ENCODE results near the gene GALNT2.

GALNT2 gene

GRCh38 chr1:230231774-230232145 lies 164.7 kb downstream of the GALNT2 start:
- DNase-seq (ENCODE audit: low read depth in 2 of 2) = no peak

DNA sequence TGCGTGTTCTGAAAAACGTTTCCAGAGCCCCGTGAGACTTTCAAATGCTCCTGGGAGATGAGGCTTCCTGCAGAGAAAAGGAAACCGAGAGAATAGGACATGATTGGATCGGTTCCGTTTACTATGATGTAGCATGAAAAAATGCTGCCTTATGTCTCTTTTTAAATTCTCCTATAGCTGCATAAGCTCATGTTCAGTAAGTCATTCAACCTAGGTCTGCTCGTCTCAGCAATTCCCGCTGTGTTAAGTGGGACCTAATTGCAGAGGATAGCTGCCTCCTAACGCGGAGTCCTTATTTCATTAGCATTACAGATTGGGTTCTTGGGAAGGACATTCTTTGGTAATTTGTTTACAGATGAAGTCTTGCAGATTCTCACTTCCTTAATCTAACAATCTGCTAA lies 165.3 kb downstream of the GALNT2 start:
- no peak for DNase-seq (ENCODE audit: low read depth in 2 of 2)

- DNase-seq (ENCODE audit: low read depth in 2 of 2) = no peak
These were observed 166.7 kb downstream of the GALNT2 start for GRCh38 chr1:230233786-230234185.

DNA sequence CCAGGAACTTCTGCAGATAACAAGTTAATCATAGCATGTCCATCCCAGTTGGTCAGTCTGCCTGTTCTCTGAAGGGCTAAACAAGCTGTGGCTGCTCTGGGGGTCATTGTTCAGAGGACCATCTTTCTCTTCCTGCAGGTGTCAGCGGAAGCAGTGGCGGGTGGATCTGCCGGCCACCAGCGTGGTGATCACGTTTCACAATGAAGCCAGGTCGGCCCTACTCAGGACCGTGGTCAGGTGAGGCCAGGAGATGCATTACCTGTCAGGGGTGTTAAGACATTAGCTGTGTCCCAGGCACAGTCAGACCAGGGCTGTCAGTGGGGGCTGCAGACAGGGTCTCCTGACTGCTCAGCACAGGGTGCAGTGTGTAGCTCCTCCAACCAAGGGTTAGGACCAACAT lies 168.8 kb downstream of the GALNT2 start:
- DNase-seq (ENCODE audit: low read depth in 2 of 2) = no peak

- DNase-seq (ENCODE audit: low read depth in 2 of 2) = no peak
These were observed 169.4 kb downstream of the GALNT2 start for GRCh38 chr1:230236301-230237008.

- DNase-seq (ENCODE audit: low read depth in 2 of 2) = no peak
These were observed 170.0 kb downstream of the GALNT2 start for GRCh38 chr1:230237009-230237370.

- DNase-seq (ENCODE audit: low read depth in 2 of 2) = no peak
These were observed 170.8 kb downstream of the GALNT2 start for GRCh38 chr1:230237805-230238204.

- no peak for DNase-seq (ENCODE audit: low read depth in 2 of 2)
These were observed 173.5 kb downstream of the GALNT2 start for GRCh38 chr1:230240446-230241086.

GRCh38 chr1:230242326-230242725 lies 175.3 kb downstream of the GALNT2 start:
- no peak for DNase-seq (ENCODE audit: low read depth in 2 of 2)

GRCh38 chr1:230243146-230243545 lies 176.1 kb downstream of the GALNT2 start:
- no peak for DNase-seq (ENCODE audit: low read depth in 2 of 2)

GRCh38 chr1:230243583-230244353 lies 176.7 kb downstream of the GALNT2 start:
- no peak for DNase-seq (ENCODE audit: low read depth in 2 of 2)

GRCh38 chr1:230246551-230246950 lies 179.5 kb downstream of the GALNT2 start:
- no peak for DNase-seq (ENCODE audit: low read depth in 2 of 2)

- no peak for DNase-seq (ENCODE audit: low read depth in 2 of 2)
These were observed 181.2 kb downstream of the GALNT2 start for GRCh38 chr1:230248016-230248888.

- no peak for DNase-seq (ENCODE audit: low read depth in 2 of 2)
These were observed 181.8 kb downstream of the GALNT2 start for GRCh38 chr1:230248889-230249270.

GRCh38 chr1:230249695-230250480 lies 182.8 kb downstream of the GALNT2 start:
- DNase-seq (ENCODE audit: low read depth in 2 of 2) = no peak

DNA sequence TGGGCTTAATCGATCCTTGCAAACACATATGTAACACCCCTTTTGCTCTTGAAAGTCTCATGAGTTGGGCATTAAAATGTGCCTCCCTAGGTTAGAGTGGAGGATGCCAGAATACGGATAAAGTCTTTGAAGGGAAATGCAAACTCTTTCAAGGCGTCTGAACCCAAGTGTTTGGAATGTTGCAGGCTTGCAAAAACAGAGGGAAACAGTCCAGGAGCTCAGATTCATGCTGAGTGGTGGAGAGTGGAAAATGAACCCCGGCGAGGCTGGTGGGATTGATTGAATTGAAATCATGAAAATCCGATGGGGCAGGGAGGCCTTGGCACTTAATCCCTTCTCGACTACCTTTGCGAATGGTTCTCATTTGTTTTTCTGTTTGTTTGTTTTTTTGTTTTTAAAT lies 183.6 kb downstream of the GALNT2 start:
- DNase-seq (ENCODE audit: low read depth in 2 of 2) = no peak

DNA sequence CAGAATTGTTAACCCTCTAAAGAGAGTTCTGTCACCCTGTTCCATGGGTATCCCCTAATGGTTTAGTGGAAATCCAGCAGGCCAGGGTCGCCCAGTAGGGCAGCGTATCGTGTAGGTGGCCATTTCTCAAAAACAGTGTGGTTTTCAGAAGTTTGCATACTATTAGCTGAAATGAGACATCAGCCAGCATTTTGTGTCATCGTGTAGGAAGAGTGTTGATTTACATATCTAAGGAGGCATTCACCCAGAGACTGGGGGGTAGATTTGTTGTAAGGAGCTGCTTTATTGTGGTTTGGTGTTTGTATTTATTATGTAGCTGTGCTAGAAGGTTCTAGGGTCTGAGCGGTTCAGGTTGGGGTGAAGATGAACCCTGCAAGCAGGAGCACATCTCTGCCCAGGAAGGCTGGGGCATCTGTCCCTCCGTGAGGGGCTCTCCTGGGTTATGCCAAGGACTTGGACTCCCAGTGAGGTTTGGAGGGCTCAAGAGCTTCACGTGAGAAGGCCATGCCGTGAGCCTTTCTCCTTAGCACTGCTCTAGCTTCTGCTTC lies 184.7 kb downstream of the GALNT2 start:
- no peak for DNase-seq (ENCODE audit: low read depth in 2 of 2)

DNA sequence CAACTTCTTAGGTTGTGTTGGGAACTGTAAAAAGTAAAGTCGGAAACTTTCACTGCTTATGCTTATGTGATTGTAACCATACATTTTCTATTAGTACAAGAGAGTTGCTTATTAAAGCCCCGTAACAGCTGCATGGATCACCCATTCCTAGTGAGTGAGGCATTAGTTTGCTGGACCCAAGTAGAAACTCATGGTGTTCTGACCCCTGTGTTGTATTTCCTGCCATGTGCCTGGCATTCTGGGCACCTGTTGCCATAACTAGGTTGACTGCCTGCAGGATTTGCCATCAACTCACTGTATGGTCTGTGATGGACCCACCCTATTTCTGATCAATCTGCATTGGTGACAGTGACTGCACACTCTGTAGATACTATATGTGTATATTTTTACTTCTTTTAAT lies 186.1 kb downstream of the GALNT2 start:
- DNase-seq (ENCODE audit: low read depth in 2 of 2) = no peak

DNA sequence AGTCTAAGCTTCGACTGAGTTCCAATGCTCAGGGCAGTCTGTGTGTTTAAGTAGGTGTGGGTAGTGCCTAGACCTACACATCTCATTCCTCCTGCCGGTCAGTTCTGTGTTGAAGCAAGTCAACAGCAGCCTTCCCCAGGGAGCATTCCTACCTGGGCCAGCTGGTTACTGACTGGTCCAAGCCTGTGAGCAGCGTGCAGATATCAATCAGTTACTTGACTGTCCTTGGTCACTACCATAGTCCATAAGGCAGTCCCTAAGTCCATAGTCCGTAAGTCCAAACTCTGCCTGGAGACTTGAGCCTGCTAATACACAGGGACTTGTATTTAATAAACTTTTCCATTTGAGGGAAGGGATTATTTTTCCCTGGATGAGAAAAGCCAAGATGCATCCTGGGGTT lies 187.2 kb downstream of the GALNT2 start:
- DNase-seq (ENCODE audit: low read depth in 2 of 2) = no peak

DNA sequence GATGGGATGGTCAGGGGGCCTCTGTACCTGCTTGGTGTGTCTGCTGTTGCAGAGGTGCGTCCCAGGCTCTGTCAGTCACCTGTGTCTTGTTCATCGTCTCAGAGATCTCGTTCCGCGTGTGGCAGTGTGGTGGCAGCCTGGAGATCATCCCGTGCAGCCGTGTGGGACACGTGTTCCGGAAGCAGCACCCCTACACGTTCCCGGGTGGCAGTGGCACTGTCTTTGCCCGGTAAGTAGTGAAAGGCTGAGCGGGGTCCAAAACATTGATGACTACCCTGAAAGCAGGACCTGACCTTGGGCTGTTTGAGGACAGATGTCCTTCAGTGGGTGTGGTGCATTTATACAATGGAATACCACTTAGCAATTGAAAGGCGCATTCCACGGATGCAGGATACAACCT lies 188.1 kb downstream of the GALNT2 start:
- no peak for DNase-seq (ENCODE audit: low read depth in 2 of 2)

GRCh38 chr1:230255991-230256390 lies 189.0 kb downstream of the GALNT2 start:
- no peak for DNase-seq (ENCODE audit: low read depth in 2 of 2)

Data from stimulated activated CD4-positive, alpha-beta T cell treated with anti-CD3 and anti-CD28 coated beads, Interleukin-1b, Interleukin-23, amount 100 ng/mL, for 1 hour (primary cell).